ENCODE measurements around the gene OTOS. TPM values are rescaled to one million over a fixed set of nuclear protein-coding genes. Genes with fewer than 3 reads are reported as not detected.

Gene OTOS
- total RNA-seq (not detected), polyA plus RNA-seq (not detected)

DNA sequence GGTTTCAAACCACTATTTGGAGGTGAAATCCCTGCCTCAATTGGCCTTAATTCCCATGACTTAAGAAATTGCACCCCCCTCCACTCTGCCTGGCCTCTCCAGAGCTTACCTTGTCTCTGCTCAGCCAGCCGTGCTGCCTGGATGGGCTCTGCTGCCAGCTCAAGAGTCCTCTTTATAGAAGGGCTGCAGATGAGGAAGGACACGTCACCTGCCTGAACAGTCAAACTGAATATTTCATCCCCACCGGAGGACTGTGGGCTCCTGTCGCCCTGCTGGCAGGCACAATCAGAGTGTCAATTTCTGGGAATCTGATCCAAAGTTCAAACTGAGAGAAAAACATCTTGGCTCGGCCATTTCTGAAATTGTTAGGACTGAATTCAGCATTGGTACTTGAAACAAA, at the start of gene OTOS:
TSS of gene OTOS (minus strand) at position 148 of the 400 bp plus-strand sequence. CDS start 332 bp downstream, outside the sequence.
- Histone ChIP-seq H3K9me3 (no peaks in the 10 kb centered on the region), H3K27me3 (peaks cover 0 to 12% (median 0%) of the 10 kb centered on the region in 3 donors), H3K27ac (no peak within 1 kb of the TSS), H3K4me3 (no peak within 1 kb of the TSS), H3K4me1 (peaks cover 0 to 14% (median 8%) of the 10 kb centered on the region in 4 donors), H3K36me3 (no peaks in the 10 kb centered on the region)
- no peak for TF ChIP-seq POLR2AphosphoS5 (IDR thresholded peaks at IDR 0.05)
- TF ChIP-seq, protein P1, sequence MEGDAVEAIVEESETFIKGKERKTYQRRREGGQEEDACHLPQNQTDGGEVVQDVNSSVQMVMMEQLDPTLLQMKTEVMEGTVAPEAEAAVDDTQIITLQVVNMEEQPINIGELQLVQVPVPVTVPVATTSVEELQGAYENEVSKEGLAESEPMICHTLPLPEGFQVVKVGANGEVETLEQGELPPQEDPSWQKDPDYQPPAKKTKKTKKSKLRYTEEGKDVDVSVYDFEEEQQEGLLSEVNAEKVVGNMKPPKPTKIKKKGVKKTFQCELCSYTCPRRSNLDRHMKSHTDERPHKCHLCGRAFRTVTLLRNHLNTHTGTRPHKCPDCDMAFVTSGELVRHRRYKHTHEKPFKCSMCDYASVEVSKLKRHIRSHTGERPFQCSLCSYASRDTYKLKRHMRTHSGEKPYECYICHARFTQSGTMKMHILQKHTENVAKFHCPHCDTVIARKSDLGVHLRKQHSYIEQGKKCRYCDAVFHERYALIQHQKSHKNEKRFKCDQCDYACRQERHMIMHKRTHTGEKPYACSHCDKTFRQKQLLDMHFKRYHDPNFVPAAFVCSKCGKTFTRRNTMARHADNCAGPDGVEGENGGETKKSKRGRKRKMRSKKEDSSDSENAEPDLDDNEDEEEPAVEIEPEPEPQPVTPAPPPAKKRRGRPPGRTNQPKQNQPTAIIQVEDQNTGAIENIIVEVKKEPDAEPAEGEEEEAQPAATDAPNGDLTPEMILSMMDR (IDR thresholded peaks at IDR 0.05), result no peak
- no peak for TF ChIP-seq EP300 (IDR thresholded peaks at IDR 0.05)
- TF ChIP-seq POLR2A (IDR thresholded peaks at IDR 0.05), result no peak
- no peak for DNase-seq
- intact Hi-C loops (cut with DNase I), result no loop called here
- 57 to 68% methylated on average over 5 of the region's 5 CpGs for WGBS, 2 donors

DNA sequence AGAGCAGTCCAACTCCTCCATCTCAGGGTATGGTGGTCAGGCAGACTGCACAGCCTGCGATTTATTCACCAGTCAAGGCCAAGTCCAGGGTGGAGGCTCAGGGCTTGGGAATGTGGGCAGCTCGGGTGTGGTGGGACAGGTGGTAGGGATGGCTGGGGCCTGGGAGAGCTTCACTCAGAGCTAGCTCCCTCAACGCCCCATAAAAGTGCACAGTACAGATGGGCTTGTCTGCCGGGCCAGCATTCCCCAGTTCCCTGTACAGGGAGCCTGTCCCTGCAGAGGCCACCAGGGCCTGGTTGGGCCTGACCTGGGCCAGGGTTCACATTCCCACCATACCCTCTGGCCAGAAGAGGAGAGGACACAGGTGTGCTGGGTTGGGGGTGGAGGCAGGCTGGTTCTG, 49.2 kb upstream of the OTOS start:
- H3K9me3 ChIP-seq, result peaks cover 0 to 8% (median 0%) of the 10 kb centered on the region in 4 donors
- H3K36me3 ChIP-seq, result no peaks in the 10 kb centered on the region
- no peaks in the 10 kb centered on the region for H3K27me3 ChIP-seq
- H3K4me3 ChIP-seq, result no peak overlapping the region
- no peak overlapping the region for H3K27ac ChIP-seq
- no peaks in the 10 kb centered on the region for H3K4me1 ChIP-seq
- WGBS, 2 donors, result 22 to 66% methylated on average over 4 of the region's 4 CpGs
- TF ChIP-seq, protein P1 (IDR thresholded peaks at IDR 0.05), result no peak
- TF ChIP-seq POLR2A (IDR thresholded peaks at IDR 0.05), result no peak
- TF ChIP-seq EP300 (IDR thresholded peaks at IDR 0.05), result no peak
- no peak for TF ChIP-seq POLR2AphosphoS5 (IDR thresholded peaks at IDR 0.05)
- DNase-seq, result peak; percentile 34
- intact Hi-C loops (cut with DNase I), result no loop called here

DNA sequence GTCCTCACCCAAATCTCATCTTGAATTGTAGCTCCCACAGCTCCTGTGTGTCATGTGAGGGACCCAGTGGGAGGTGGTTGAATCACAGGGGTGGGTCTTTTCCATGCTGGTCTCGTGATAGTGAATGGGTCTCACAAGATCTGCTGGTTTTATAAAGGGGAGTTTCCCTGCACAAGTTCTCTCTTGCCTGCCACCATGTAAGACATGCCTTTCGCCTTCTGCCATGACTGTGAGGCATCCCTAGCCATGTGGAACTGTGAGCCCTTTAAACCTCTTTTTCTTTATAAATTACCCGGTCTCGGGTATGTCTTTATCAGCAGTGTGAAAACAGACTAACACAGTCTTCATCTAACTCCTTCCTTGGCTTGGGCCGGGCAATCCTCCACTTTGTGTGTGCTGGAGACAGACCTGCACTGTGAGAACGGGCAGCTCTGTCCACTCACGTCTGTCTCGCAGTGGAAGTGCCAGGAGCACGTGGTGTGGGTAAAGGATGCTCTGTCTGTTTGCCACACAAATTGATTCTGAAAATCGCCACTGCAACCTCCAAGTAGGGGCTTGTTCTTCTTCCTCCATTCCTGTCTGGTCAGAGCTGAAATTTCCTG, 47.6 kb upstream of the OTOS start:
- peaks cover 0 to 4% (median 0%) of the 10 kb centered on the region in 3 donors for H3K27me3 ChIP-seq
- H3K4me3 ChIP-seq, result no peak overlapping the region
- no peaks in the 10 kb centered on the region for H3K36me3 ChIP-seq
- WGBS, 2 donors, result 87 to 88% methylated on average over 10 of the region's 10 CpGs
- peaks cover 0 to 8% (median 0%) of the 10 kb centered on the region in 4 donors for H3K9me3 ChIP-seq
- H3K27ac ChIP-seq, result no peak overlapping the region
- TF ChIP-seq, protein P1 (IDR thresholded peaks at IDR 0.05), result no peak
- TF ChIP-seq EP300 (IDR thresholded peaks at IDR 0.05) (no peak), POLR2A (IDR thresholded peaks at IDR 0.05) (no peak), POLR2AphosphoS5 (IDR thresholded peaks at IDR 0.05) (no peak)
- no peaks in the 10 kb centered on the region for H3K4me1 ChIP-seq
- DNase-seq, result peak; percentile 46
- intact Hi-C loops (cut with DNase I), result no loop called here

DNA sequence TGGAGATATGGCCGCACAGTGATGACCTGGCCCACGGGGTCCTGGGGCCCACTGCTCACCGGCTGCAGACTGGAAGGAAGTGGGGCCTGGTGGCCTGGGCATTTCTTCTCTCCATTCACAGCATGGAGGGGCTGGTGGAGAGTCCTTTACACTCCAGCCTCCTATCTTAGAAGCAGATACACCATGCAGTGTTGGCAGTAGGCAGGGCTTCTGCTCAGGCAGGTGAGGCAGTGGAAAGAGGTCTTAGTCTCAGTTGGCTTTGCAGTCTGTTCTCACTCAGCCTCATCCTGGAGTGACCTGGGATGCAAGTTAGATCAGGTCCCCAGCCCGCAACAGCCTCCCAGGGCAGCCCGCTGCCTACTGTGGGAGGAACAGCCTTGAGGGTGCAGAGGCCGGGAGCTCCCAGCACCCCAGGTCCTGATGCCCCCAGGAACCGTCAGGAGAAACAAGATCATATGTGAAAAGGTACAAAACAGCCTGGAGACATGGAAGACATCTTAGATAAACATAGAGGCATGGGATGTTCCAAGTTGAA, 45.8 kb upstream of the OTOS start:
- intact Hi-C loops (cut with DNase I), result no loop called here
- peak; percentile 41 for DNase-seq

More for the DNA sequence above, 45.8 kb upstream of the OTOS start:
- H3K36me3 ChIP-seq, result no peaks in the 10 kb centered on the region
- TF ChIP-seq POLR2AphosphoS5 (IDR thresholded peaks at IDR 0.05) (no peak), EP300 (IDR thresholded peaks at IDR 0.05) (no peak), POLR2A (IDR thresholded peaks at IDR 0.05) (no peak)
- TF ChIP-seq, protein P1 (IDR thresholded peaks at IDR 0.05), result no peak
- peaks cover 0 to 5% (median 0%) of the 10 kb centered on the region in 3 donors for H3K27me3 ChIP-seq
- WGBS, 2 donors, result 79 to 90% methylated on average over 7 of the region's 7 CpGs
- H3K4me1 ChIP-seq, result no peaks in the 10 kb centered on the region
- H3K4me3 ChIP-seq, result no peak overlapping the region
- no peak overlapping the region for H3K27ac ChIP-seq
- H3K9me3 ChIP-seq, result peaks cover 0 to 8% (median 0%) of the 10 kb centered on the region in 4 donors
